Smooth muscle cell (in vitro differentiated cells): ENCODE results near the gene CENPM. TPM values are rescaled to one million over a fixed set of nuclear protein-coding genes. Genes with fewer than 3 reads are reported as not detected.

Experiments
- DNase-seq: peaks from one replicate; lab custom pipeline; 2025; ENCODE audit not compliant: unreplicated experiment; lab: John Stamatoyannopoulos, UW
- H2AFZ ChIP-seq: fragments of 200-600 bp; sonication (generic); 2 replicates; pipeline ENCODE4 v1.6.0; 2016; ENCODE audit warnings: antibody characterized with exemption, low read depth, mild to moderate bottlenecking
- H3F3A ChIP-seq: fragments of 200-600 bp; sonication (generic); 2 replicates; pipeline ENCODE4 v1.6.0; 2017; ENCODE audit warnings: antibody characterized with exemption, low read depth
- H3K27ac ChIP-seq: fragments of 200-600 bp; sonication (generic); 2 replicates; pipeline ENCODE4 v1.5.1; 2016; ENCODE audit warnings: low read depth, mild to moderate bottlenecking
- H3K27me3 ChIP-seq: fragments of 200-600 bp; sonication (generic); 2 replicates; pipeline ENCODE4 v1.6.1; 2016; ENCODE audit warnings: low read depth, mild to moderate bottlenecking
- H3K36me3 ChIP-seq: fragments of 200-600 bp; sonication (generic); 2 replicates; pipeline ENCODE4 v1.5.1; 2016; ENCODE audit warnings: low read depth
- H3K4me1 ChIP-seq: fragments of 200-600 bp; sonication (generic); 2 replicates; pipeline ENCODE4 v1.5.1; 2016; ENCODE audit warnings: low read depth
- H3K4me2 ChIP-seq: fragments of 200-600 bp; sonication (generic); 2 replicates; pipeline ENCODE4 v1.6.0; 2016; ENCODE audit warnings: mild to moderate bottlenecking
- H3K4me3 ChIP-seq: fragments of 200-600 bp; sonication (generic); 2 replicates; pipeline ENCODE4 v1.5.1; 2016; ENCODE audit warnings: mild to moderate bottlenecking
- H3K79me2 ChIP-seq: fragments of 200-600 bp; sonication (generic); 2 replicates; pipeline ENCODE4 v1.6.0; 2016; ENCODE audit warnings: low read depth, mild to moderate bottlenecking
- H3K9ac ChIP-seq: fragments of 200-600 bp; sonication (generic); 2 replicates; pipeline ENCODE4 v1.6.0; 2016; ENCODE audit warnings: low read depth
- H3K9me3 ChIP-seq: fragments of 200-600 bp; sonication (generic); replicated peaks from 2 replicates; pipeline ENCODE4 v1.5.1; 2016; ENCODE audit warnings: low read depth
- H4K20me1 ChIP-seq: fragments of 200-600 bp; sonication (generic); 2 replicates; pipeline ENCODE4 v1.6.0; 2016; ENCODE audit warnings: low read depth
- CTCF ChIP-seq: fragments of 200-600 bp; sonication (generic); IDR thresholded peaks from 2 replicates; pipeline ENCODE4 v1.5.1; 2017; ENCODE audit warnings: borderline replicate concordance, mild to moderate bottlenecking, antibody characterized with exemption; ENCODE audit not compliant: insufficient read depth, poor library complexity, severe bottlenecking
- WGBS: methylation state at CpG from one replicate; pipeline ENCODE4 v1.1.7; 2016; ENCODE audit warnings: low lambda C conversion rate; 5-methylcytosine and 5-hydroxymethylcytosine counted together
- polyA plus RNA-seq: library from polyadenylated mRNA; unstranded; fragments of >200 nt; fragmentation: Nextera tagmentation; extraction: Ambion mirVana; gene quantifications from 2 replicates; pipeline ENCODE4 v1.2.1, GENCODE V29; 2016
- total RNA-seq: library from RNA; depleted of rRNA; stranded (reverse); fragments of >200 nt; gene quantifications from 2 replicates; pipeline ENCODE4 v1.2.3, GENCODE V29; 2014

Gene CENPM
- total and polyA plus RNA-seq, 2 experiments from 2014 or later: 5.6 to 16.0 TPM

GRCh38 chr22:41931701-41932269 lies 15.2 kb downstream of the CENPM start:
- Histone ChIP-seq H2AFZ (no peak overlapping the region), H3K9ac (no peak overlapping the region), H3K27me3 (peaks cover 6% of the 10 kb centered on the region), H3K79me2 (no peaks in the 10 kb centered on the region), H3K4me1 (no peaks in the 10 kb centered on the region), H3K4me2 (no peak overlapping the region), H3K36me3 (no peaks in the 10 kb centered on the region), H3F3A (no peaks in the 10 kb centered on the region), H3K9me3 (no peaks in the 10 kb centered on the region), H3K4me3 (no peak overlapping the region), H3K27ac (no peak overlapping the region), H4K20me1 (no peaks in the 10 kb centered on the region)
- WGBS: 90% methylated on average over 10 of the region's 10 CpGs
- DNase-seq: no peak
- no peak for TF ChIP-seq CTCF

GRCh38 chr22:41929418-41929810 lies 17.5 kb downstream of the CENPM start:
- no peaks in the 10 kb centered on the region for H4K20me1 ChIP-seq
- no peak overlapping the region for H3K4me3 ChIP-seq
- no peak overlapping the region for H3K27ac ChIP-seq
- no peak overlapping the region for H3K9ac ChIP-seq
- H3K4me1 ChIP-seq: peaks cover 3% of the 10 kb centered on the region
- WGBS: 90% methylated on average over 7 of the region's 8 CpGs
- no peaks in the 10 kb centered on the region for H3K9me3 ChIP-seq
- no peak overlapping the region for H3K4me2 ChIP-seq
- DNase-seq: no peak
- no peaks in the 10 kb centered on the region for H3F3A ChIP-seq
- H3K79me2 ChIP-seq: no peaks in the 10 kb centered on the region
- H3K36me3 ChIP-seq: no peaks in the 10 kb centered on the region
- peaks cover 26% of the 10 kb centered on the region for H3K27me3 ChIP-seq
- TF ChIP-seq CTCF: no peak
- H2AFZ ChIP-seq: no peak overlapping the region

GRCh38 chr22:41928593-41929417 lies 18.1 kb downstream of the CENPM start:
- no peak overlapping the region for H3K4me3 ChIP-seq
- WGBS: 78% methylated on average over 14 of the region's 14 CpGs

More at GRCh38 chr22:41928593-41929417, 18.1 kb downstream of the CENPM start:
- no peak for TF ChIP-seq CTCF
- no peak for DNase-seq
- H3K27me3 ChIP-seq: peaks cover 28% of the 10 kb centered on the region
- no peaks in the 10 kb centered on the region for H3K9me3 ChIP-seq
- H2AFZ ChIP-seq: no peak overlapping the region
- H3K4me1 ChIP-seq: peaks cover 3% of the 10 kb centered on the region
- H3K36me3 ChIP-seq: no peaks in the 10 kb centered on the region
- H3K79me2 ChIP-seq: no peaks in the 10 kb centered on the region
- no peaks in the 10 kb centered on the region for H4K20me1 ChIP-seq
- no peak overlapping the region for H3K27ac ChIP-seq
- no peak overlapping the region for H3K9ac ChIP-seq
- H3F3A ChIP-seq: no peaks in the 10 kb centered on the region
- no peak overlapping the region for H3K4me2 ChIP-seq
